Uterus (tissue), 2 donors: Measurements from ENCODE around the gene FBLN2.

Experiments
- CTCF ChIP-seq, 4 experiments: fragments of 200-600 bp in 2 of 4; fragments of 450-650 bp in 2 of 4; sonication (generic) in 2 of 4; IDR thresholded peaks; one replicate each; pipeline ENCODE4 v1.5.1; 2016 to 2019; ENCODE audit warnings: antibody characterized with exemption in 4 of 4, mild to moderate bottlenecking in 2 of 4, moderate library complexity in 1 of 4
- POLR2A ChIP-seq, 2 donors: fragments of 450-650 bp; IDR thresholded peaks; one replicate each; pipeline ENCODE4 v1.6.1; 2016; ENCODE audit warnings: antibody characterized with exemption in 2 of 2, mild to moderate bottlenecking in 1 of 2, moderate library complexity in 1 of 2

GRCh38 chr3:13514639-13515435 lies 34.1 kb upstream of the FBLN2 start:
- TF ChIP-seq CTCF (IDR thresholded peaks at IDR 0.05) = no peak
- TF ChIP-seq POLR2A (IDR thresholded peaks at IDR 0.05) = no peak
